ENCODE measurements around the gene MATCAP1.

The MATCAP1 gene

GRCh38 chr16:67156143-67156844, 27.5 kb downstream of the MATCAP1 start:
- no peak for DNase-seq (ENCODE audit: low spot score)

- DNase-seq (ENCODE audit: low spot score) = peak; percentile 77
These were observed 28.2 kb downstream of the MATCAP1 start for GRCh38 chr16:67155295-67156142.

- no peak for DNase-seq (ENCODE audit: low spot score)
These were observed 29.0 kb downstream of the MATCAP1 start for GRCh38 chr16:67154578-67155294.

- DNase-seq (ENCODE audit: low spot score) = no peak
These were observed 32.2 kb downstream of the MATCAP1 start for GRCh38 chr16:67151431-67152097.

GRCh38 chr16:67150833-67151396, 32.8 kb downstream of the MATCAP1 start, which contains the start of gene B3GNT9:
Gene B3GNT9 (minus strand): TSS chr16:67150998. CDS start chr16:67150485, 513 bp downstream.
- no peak for DNase-seq (ENCODE audit: low spot score)

GRCh38 chr16:67150047-67150832, 33.5 kb downstream of the MATCAP1 start:
- no peak for DNase-seq (ENCODE audit: low spot score)

GRCh38 chr16:67149276-67150046, 34.3 kb downstream of the MATCAP1 start:
- DNase-seq (ENCODE audit: low spot score) = no peak

GRCh38 chr16:67148656-67149275, 35.0 kb downstream of the MATCAP1 start:
- no peak for DNase-seq (ENCODE audit: low spot score)

- DNase-seq (ENCODE audit: low spot score) = no peak
These were observed 35.5 kb downstream of the MATCAP1 start for GRCh38 chr16:67148221-67148620.

GRCh38 chr16:67147437-67148140, 36.2 kb downstream of the MATCAP1 start:
- no peak for DNase-seq (ENCODE audit: low spot score)

- no peak for DNase-seq (ENCODE audit: low spot score)
These were observed 37.0 kb downstream of the MATCAP1 start for GRCh38 chr16:67146523-67147357.

- no peak for DNase-seq (ENCODE audit: low spot score)
These were observed 38.0 kb downstream of the MATCAP1 start for GRCh38 chr16:67145746-67146145.

GRCh38 chr16:67144943-67145342, 38.8 kb downstream of the MATCAP1 start:
- DNase-seq (ENCODE audit: low spot score) = no peak

- no peak for DNase-seq (ENCODE audit: low spot score)
These were observed 41.4 kb downstream of the MATCAP1 start for GRCh38 chr16:67142342-67142741.

- no peak for DNase-seq (ENCODE audit: low spot score)
These were observed 42.4 kb downstream of the MATCAP1 start for GRCh38 chr16:67141391-67141790.

GRCh38 chr16:67137605-67138004, 46.2 kb downstream of the MATCAP1 start:
- no peak for DNase-seq (ENCODE audit: low spot score)

GRCh38 chr16:67129422-67129821, 54.3 kb downstream of the MATCAP1 start:
- no peak for DNase-seq (ENCODE audit: low spot score)

GRCh38 chr16:67128887-67129286, 54.9 kb downstream of the MATCAP1 start:
- DNase-seq (ENCODE audit: low spot score) = no peak

Measured in kidney capillary endothelial cell (primary cell).